Glutamatergic neuron (in vitro differentiated cells): ENCODE data around the gene ZFHX3. TPM values are rescaled to one million over a fixed set of nuclear protein-coding genes. Genes with fewer than 3 reads are reported as not detected.

Source experiments
- DNase-seq: peaks from one replicate; pipeline ENCODE4 v3.0.0; 2022
- H3K27ac Mint-ChIP-seq: one replicate; pipeline ENCODE4 v1.8.0; 2020; ENCODE audit warnings: mild to moderate bottlenecking, mixed read lengths, inconsistent platforms; ENCODE audit not compliant: unreplicated experiment
- H3K27me3 Mint-ChIP-seq: one replicate; pipeline ENCODE4 v1.8.0; 2020; ENCODE audit warnings: mild to moderate bottlenecking, moderate library complexity, mixed read lengths, inconsistent platforms; ENCODE audit not compliant: unreplicated experiment
- H3K36me3 Mint-ChIP-seq: one replicate; pipeline ENCODE4 v1.8.0; 2020; ENCODE audit warnings: mild to moderate bottlenecking, mixed read lengths, inconsistent platforms; ENCODE audit not compliant: unreplicated experiment
- H3K4me1 Mint-ChIP-seq: one replicate; pipeline ENCODE4 v1.8.0; 2020; ENCODE audit warnings: mild to moderate bottlenecking, low read depth, mixed read lengths, inconsistent platforms; ENCODE audit not compliant: unreplicated experiment
- H3K4me3 Mint-ChIP-seq: one replicate; pipeline ENCODE4 v1.8.0; 2020; ENCODE audit warnings: mild to moderate bottlenecking, mixed read lengths, inconsistent platforms; ENCODE audit not compliant: unreplicated experiment
- H3K9me3 Mint-ChIP-seq: one replicate; pipeline ENCODE4 v1.8.0; 2020; ENCODE audit warnings: mild to moderate bottlenecking, moderate library complexity, mixed read lengths, inconsistent platforms; ENCODE audit not compliant: unreplicated experiment
- CTCF ChIP-seq: fragments of 200-600 bp; sonication (generic); IDR thresholded peaks from one replicate; pipeline ENCODE4 v1.5.0; 2021; ENCODE audit not compliant: partially characterized antibody, unreplicated experiment
- total RNA-seq: library from RNA; stranded (reverse); fragmentation: NEBNext Ultra II Directional; extraction: Animal tissue kit (Norgen Biotek cat#: 25700); gene quantifications from one replicate; pipeline ENCODE4 v1.2.1, GENCODE V29; 2021; ENCODE audit not compliant: unreplicated experiment

The ZFHX3 gene
- total RNA-seq, 1 donor from 2014 or later: 6.8 TPM

DNA sequence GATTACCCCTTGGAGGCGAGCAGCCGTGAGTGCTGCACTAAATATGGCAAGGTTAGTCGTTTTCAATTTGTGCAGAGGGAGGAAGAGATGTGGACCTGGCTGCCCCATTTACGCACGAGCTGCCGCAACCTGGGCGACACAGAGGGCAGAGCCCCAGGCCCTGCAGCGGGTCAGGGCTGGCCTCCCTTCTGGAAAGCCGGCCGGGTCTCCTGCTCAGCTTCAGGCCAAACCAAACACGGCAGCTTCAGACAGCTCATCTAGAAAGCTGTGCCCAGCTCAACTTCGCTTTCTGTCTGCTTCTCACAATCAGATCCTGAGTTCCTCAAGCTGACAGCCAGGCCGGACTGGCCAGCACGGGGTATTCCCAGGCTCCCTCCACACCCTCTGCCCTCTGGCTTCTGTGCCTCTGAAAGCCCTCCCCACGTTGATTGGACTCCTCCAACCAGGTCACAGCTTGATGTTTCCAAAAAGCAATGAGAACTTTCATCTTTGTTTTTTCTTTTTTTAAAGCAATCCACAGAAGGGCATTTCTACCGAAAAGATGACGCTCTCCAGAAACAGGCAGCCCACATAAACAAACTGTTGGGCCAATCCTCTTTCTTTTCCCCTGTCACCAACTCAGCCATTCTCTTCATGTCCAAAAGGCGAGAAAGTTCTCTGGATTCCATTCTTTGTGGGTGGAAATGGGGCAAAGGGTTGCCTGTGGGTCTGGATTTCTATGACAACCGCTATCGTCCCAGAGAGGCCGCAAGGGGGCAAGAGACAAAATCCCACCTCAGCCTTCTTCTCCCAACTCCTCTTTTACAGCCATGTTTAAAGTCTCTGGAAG, 189.0 kb downstream of the ZFHX3 start:
- Mint-ChIP-seq H3K27ac (no peak overlapping the region), H3K27me3 (peaks cover 2% of the 10 kb centered on the region), H3K9me3 (peaks cover 2% of the 10 kb centered on the region), H3K4me1 (peaks cover 3% of the 10 kb centered on the region), H3K36me3 (no peaks in the 10 kb centered on the region), H3K4me3 (no peak overlapping the region)
- no peak for DNase-seq
- TF ChIP-seq CTCF: no peak

- Mint-ChIP-seq H3K4me3 (no peak overlapping the region), H3K27me3 (no peaks in the 10 kb centered on the region), H3K9me3 (peaks cover 2% of the 10 kb centered on the region), H3K4me1 (peaks cover 10% of the 10 kb centered on the region), H3K27ac (no peak overlapping the region), H3K36me3 (no peaks in the 10 kb centered on the region)
- TF ChIP-seq CTCF: no peak
- no peak for DNase-seq
Measured at GRCh38 chr16:72857834-72858664, 189.9 kb downstream of the ZFHX3 start.

DNA sequence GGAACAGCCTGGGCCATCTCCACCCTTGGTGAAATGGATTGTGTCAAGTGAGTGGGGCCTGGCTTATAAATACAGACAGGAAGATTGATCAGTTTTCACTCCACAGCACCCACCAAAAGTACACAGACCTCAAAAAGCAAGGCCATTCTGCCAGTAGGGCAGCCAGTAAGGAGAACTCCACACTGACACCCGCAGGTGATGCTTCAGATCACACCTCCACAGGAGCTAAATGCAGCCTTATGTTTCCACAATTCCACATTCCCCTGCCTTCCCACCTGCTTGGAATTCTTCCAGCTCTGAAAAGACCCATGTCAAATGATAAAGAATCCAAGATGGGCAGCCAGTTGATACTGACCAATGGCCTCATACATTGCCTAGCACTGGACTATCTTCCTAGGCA, 191.1 kb downstream of the ZFHX3 start:
- Mint-ChIP-seq H3K4me1 (peaks cover 10% of the 10 kb centered on the region), H3K27me3 (no peaks in the 10 kb centered on the region), H3K27ac (no peak overlapping the region), H3K4me3 (no peak overlapping the region), H3K36me3 (no peaks in the 10 kb centered on the region), H3K9me3 (peaks cover 2% of the 10 kb centered on the region)
- TF ChIP-seq CTCF: peak; percentile 45
- DNase-seq: peak; percentile 49

GRCh38 chr16:72854267-72854959, 193.5 kb downstream of the ZFHX3 start:
- TF ChIP-seq CTCF: no peak
- Mint-ChIP-seq H3K4me1 (peaks cover 10% of the 10 kb centered on the region), H3K27ac (no peak overlapping the region), H3K4me3 (no peak overlapping the region), H3K9me3 (peaks cover 1% of the 10 kb centered on the region), H3K27me3 (no peaks in the 10 kb centered on the region), H3K36me3 (no peaks in the 10 kb centered on the region)
- no peak for DNase-seq
